GM12878 (cell line): ENCODE data around the gene CDYL.

Experiments
- CHD2 ChIP-seq: IDR thresholded peaks from 2 replicates; pipeline ENCODE4 v1.6.1; 2011; ENCODE audit warnings: low read depth, low read length, improper control_type of control experiment, borderline replicate concordance
- CTCF ChIP-seq, 3 experiments: IDR thresholded peaks in 2 of 3; conservative IDR thresholded peaks in 1 of 3; 2 replicates each; pipeline ENCODE4 v1.5.1; 2011; ENCODE audit warnings: low read depth in 3 of 3, low read length in 3 of 3, mild to moderate bottlenecking in 3 of 3, control low read depth in 2 of 3, moderate library complexity in 2 of 3, inconsistent platforms in 1 of 3, mixed read lengths in 1 of 3; ENCODE audit not compliant: control insufficient read depth in 2 of 3, insufficient read depth in 1 of 3; ENCODE audit errors: extremely low read depth in 1 of 3
- NR2C2 ChIP-seq: IDR thresholded peaks from 2 replicates; pipeline ENCODE4 v1.6.1; 2011; ENCODE audit warnings: borderline replicate concordance, low read depth; ENCODE audit not compliant: control insufficient read depth, insufficient read length
- POLR2A ChIP-seq: IDR thresholded peaks from 2 replicates; pipeline ENCODE4 v1.6.1; 2011; ENCODE audit warnings: low read depth, mild to moderate bottlenecking, low read length
- POLR2AphosphoS2 ChIP-seq: IDR thresholded peaks from 2 replicates; pipeline ENCODE4 v1.6.1; 2011; ENCODE audit warnings: low read depth, mild to moderate bottlenecking, low read length, improper control_type of control experiment, moderate library complexity
- POLR2AphosphoS5 ChIP-seq: IDR thresholded peaks from 2 replicates; pipeline ENCODE4 v1.6.1; 2011; ENCODE audit warnings: mild to moderate bottlenecking, low read length, inconsistent platforms
- RAD21 ChIP-seq: IDR thresholded peaks from 2 replicates; pipeline ENCODE4 v1.6.1; 2011; ENCODE audit warnings: mild to moderate bottlenecking, low read depth, low read length, moderate library complexity; ENCODE audit not compliant: insufficient read depth
- RFX5 ChIP-seq: IDR thresholded peaks from 2 replicates; pipeline ENCODE4 v1.6.1; 2011; ENCODE audit warnings: low read depth, low read length, improper control_type of control experiment
- SMC3 ChIP-seq: IDR thresholded peaks from 2 replicates; pipeline ENCODE4 v1.6.1; 2011; ENCODE audit warnings: low read length, improper control_type of control experiment, borderline replicate concordance
- TAF1 ChIP-seq: IDR thresholded peaks from 2 replicates; pipeline ENCODE4 v1.6.1; 2011; ENCODE audit warnings: mild to moderate bottlenecking, low read depth, low read length, borderline replicate concordance
- TCF3 ChIP-seq: IDR thresholded peaks from 2 replicates; pipeline ENCODE4 v1.6.1; 2012; ENCODE audit warnings: low read depth, mild to moderate bottlenecking, low read length, borderline replicate concordance; ENCODE audit not compliant: insufficient read depth
- YY1 ChIP-seq: IDR thresholded peaks from 2 replicates; pipeline ENCODE4 v1.6.1; 2011; ENCODE audit warnings: low read depth, mild to moderate bottlenecking, low read length

- TF ChIP-seq YY1 (no peak), POLR2A (no peak), TCF3 (no peak), CHD2 (no peak), NR2C2 (no peak), RFX5 (no peak), SMC3 (no peak), POLR2AphosphoS5 (no peak), TAF1 (no peak), RAD21 (no peak), POLR2AphosphoS2 (no peak), CTCF (IDR thresholded peaks at IDR 0.05 in 2 of 3, conservative IDR thresholded peaks at IDR 0.05 in 1 of 3; ENCODE audit: control insufficient read depth in 2 of 3, extremely low read depth in 1 of 3, insufficient read depth in 1 of 3, low read depth in 3 of 3, low read length in 3 of 3) (no peak)
These were observed 131.4 kb downstream of the CDYL start for GRCh38 chr6:4907602-4908001.
